Hepatocyte (in vitro differentiated cells): ENCODE measurements around the gene PTPRE.

Experiments
- CTCF ChIP-seq: fragments of 200-600 bp; sonication (generic); IDR thresholded peaks from 2 replicates; pipeline ENCODE4 v1.5.1; 2016; ENCODE audit warnings: antibody characterized with exemption, mild to moderate bottlenecking; ENCODE audit not compliant: poor library complexity
- EZH2 ChIP-seq: fragments of 200-600 bp; sonication (generic); IDR thresholded peaks from 2 replicates; pipeline ENCODE4 v1.6.1; 2016; ENCODE audit warnings: antibody characterized with exemption, mild to moderate bottlenecking, borderline replicate concordance

GRCh38 chr10:128018691-128019090 is 111.8 kb downstream of the PTPRE start:
- TF ChIP-seq CTCF (no peak), EZH2 (no peak)
